Activated CD4-positive, CD25-positive, alpha-beta regulatory T cell treated with anti-CD3 and anti-CD28 coated beads, Interleukin-2, amount 50 U/mL, for 16 hours (primary cell): ENCODE results near the gene CNTN6.

Experiments
- DNase-seq: peaks from one replicate; pipeline ENCODE4 v3.0.0-alpha.2; 2020; ENCODE audit warnings: low read depth, low spot score

Gene CNTN6

GRCh38 chr3:1421577-1421976 lies 328.8 kb downstream of the CNTN6 start:
- DNase-seq: no peak

- no peak for DNase-seq
Observed at GRCh38 chr3:1423566-1424089, 330.8 kb downstream of the CNTN6 start.

- DNase-seq: no peak
Observed at GRCh38 chr3:1439395-1439794, 346.6 kb downstream of the CNTN6 start.

GRCh38 chr3:1442271-1442670 lies 349.4 kb downstream of the CNTN6 start:
- DNase-seq: no peak

GRCh38 chr3:1444195-1444594 lies 351.4 kb downstream of the CNTN6 start:
- DNase-seq: no peak

GRCh38 chr3:1446531-1446930 lies 353.7 kb downstream of the CNTN6 start:
- DNase-seq: no peak

GRCh38 chr3:1447452-1447851 lies 354.6 kb downstream of the CNTN6 start:
- DNase-seq: no peak

- no peak for DNase-seq
Observed at GRCh38 chr3:1448443-1448842, 355.6 kb downstream of the CNTN6 start.
